BE2C (cell line): ENCODE data around the gene ATP9B.

Experiments used
- DNase-seq: peaks from one replicate; pipeline ENCODE4 v3.0.0-alpha.2; 2020
- H3K27me3 ChIP-seq: fragments of 250-450 bp; sonication (Bioruptor Pico); 2 replicates; pipeline ENCODE4 v1.5.1; 2020; ENCODE audit warnings: mild to moderate bottlenecking
- H3K36me3 ChIP-seq: fragments of 250-450 bp; sonication (Bioruptor Pico); 2 replicates; pipeline ENCODE4 v1.5.1; 2020; ENCODE audit warnings: mild to moderate bottlenecking
- H3K4me1 ChIP-seq: fragments of 250-450 bp; sonication (Bioruptor Pico); 2 replicates; pipeline ENCODE4 v1.5.1; 2020
- H3K4me3 ChIP-seq: 2 replicates; pipeline ENCODE4 v1.5.1; 2011; ENCODE audit warnings: low read depth, low read length
- H3K9me3 ChIP-seq: fragments of 250-450 bp; sonication (Bioruptor Pico); 2 replicates; pipeline ENCODE4 v1.5.1; 2020
- TF ChIP-seq, protein P1 (sequence below): IDR thresholded peaks from 2 replicates; pipeline ENCODE4 v1.5.1; 2012; ENCODE audit warnings: mild to moderate bottlenecking, low read depth, low read length

ATP9B gene

GRCh38 chr18:79191418-79191817 is 122.2 kb downstream of the ATP9B start:
- Histone ChIP-seq H3K9me3 (no peaks in the 10 kb centered on the region), H3K4me3 (no peak overlapping the region), H3K4me1 (no peaks in the 10 kb centered on the region), H3K27me3 (no peaks in the 10 kb centered on the region), H3K36me3 (no peaks in the 10 kb centered on the region)
- TF ChIP-seq, protein P1, sequence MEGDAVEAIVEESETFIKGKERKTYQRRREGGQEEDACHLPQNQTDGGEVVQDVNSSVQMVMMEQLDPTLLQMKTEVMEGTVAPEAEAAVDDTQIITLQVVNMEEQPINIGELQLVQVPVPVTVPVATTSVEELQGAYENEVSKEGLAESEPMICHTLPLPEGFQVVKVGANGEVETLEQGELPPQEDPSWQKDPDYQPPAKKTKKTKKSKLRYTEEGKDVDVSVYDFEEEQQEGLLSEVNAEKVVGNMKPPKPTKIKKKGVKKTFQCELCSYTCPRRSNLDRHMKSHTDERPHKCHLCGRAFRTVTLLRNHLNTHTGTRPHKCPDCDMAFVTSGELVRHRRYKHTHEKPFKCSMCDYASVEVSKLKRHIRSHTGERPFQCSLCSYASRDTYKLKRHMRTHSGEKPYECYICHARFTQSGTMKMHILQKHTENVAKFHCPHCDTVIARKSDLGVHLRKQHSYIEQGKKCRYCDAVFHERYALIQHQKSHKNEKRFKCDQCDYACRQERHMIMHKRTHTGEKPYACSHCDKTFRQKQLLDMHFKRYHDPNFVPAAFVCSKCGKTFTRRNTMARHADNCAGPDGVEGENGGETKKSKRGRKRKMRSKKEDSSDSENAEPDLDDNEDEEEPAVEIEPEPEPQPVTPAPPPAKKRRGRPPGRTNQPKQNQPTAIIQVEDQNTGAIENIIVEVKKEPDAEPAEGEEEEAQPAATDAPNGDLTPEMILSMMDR = no peak
- no peak for DNase-seq

- Histone ChIP-seq H3K9me3 (no peaks in the 10 kb centered on the region), H3K36me3 (no peaks in the 10 kb centered on the region), H3K27me3 (no peaks in the 10 kb centered on the region), H3K4me3 (no peak overlapping the region), H3K4me1 (no peaks in the 10 kb centered on the region)
- TF ChIP-seq, protein P1 = no peak
- no peak for DNase-seq
Measured at GRCh38 chr18:79191956-79192355, 122.8 kb downstream of the ATP9B start.

- H3K27me3 ChIP-seq = no peaks in the 10 kb centered on the region
- H3K4me1 ChIP-seq = no peaks in the 10 kb centered on the region
- DNase-seq = no peak
- no peaks in the 10 kb centered on the region for H3K9me3 ChIP-seq
- TF ChIP-seq, protein P1 = no peak
- no peaks in the 10 kb centered on the region for H3K36me3 ChIP-seq
- H3K4me3 ChIP-seq = no peak overlapping the region
Measured at GRCh38 chr18:79193826-79194225, 124.6 kb downstream of the ATP9B start.

DNA sequence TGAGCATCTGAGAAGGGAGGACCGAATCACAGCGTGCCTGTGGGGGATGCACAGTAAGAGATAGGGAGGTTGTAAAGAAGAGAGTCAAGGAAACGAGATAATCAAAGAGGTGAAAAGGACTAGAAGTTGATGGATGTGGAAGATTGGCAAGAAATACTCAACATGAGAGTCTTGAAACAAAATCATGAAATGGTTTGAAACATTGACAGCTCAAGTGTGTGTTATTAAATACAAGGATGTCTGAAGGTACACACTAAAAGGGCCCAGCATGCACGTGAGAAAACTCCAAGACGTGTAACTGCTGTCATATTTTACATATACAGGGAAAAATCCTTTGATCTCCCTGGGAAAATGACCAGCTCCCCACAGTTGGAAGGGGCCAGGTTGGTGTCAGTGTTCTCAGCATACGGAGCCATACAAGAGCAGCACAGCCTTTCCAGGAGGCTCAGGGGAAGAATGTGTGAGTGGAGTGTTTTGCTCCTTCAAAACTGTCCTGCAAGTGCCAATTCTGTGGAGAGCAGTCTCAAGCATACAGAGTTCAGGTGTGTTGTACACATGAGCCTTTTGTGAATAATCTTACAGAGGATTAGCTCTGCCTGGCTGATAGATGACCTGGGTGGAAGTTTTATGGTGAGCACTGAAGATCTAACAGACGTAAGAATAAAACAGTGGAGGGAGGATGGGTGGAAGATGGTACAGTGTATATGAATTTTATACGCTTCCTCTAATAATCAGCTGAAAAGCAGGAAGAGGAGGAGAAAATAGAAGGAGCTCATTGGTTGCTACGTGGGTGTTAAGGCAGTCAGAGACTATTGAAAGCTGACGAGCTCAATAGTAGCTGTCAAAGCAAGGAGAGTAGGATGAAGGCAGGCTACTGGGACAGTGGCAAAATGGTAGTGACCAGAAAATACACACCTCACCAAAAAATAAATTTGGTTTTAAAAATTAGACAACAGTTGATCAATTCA is 126.8 kb downstream of the ATP9B start:
- no peak for DNase-seq
- TF ChIP-seq, protein P1 = no peak

DNA sequence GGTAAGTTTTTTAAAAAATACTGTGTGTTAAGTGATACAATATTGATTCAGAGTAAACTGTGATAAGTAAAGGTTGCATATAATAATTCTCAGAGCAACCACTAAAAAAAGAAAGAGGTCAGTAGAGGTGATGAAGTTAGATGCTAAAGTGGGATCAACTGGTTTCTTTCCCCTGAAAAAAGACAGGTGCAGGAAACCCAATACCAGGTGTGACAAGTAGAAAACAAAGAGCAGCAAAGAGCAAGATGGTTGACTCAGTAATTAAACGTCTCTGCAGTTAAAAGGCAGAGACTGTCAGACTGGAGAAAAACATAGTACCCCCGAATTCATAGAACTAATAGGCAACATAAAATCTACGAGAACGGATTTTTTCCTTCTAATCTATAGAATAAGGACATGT is 128.3 kb downstream of the ATP9B start:
- Histone ChIP-seq H3K27me3 (no peaks in the 10 kb centered on the region), H3K4me3 (no peak overlapping the region), H3K4me1 (no peaks in the 10 kb centered on the region), H3K9me3 (no peaks in the 10 kb centered on the region), H3K36me3 (no peaks in the 10 kb centered on the region)
- TF ChIP-seq, protein P1 = no peak
- no peak for DNase-seq

More for the DNA sequence above, 126.8 kb downstream of the ATP9B start:
- no peaks in the 10 kb centered on the region for H3K9me3 ChIP-seq
- H3K4me3 ChIP-seq = no peak overlapping the region
- H3K4me1 ChIP-seq = no peaks in the 10 kb centered on the region
- no peaks in the 10 kb centered on the region for H3K27me3 ChIP-seq
- H3K36me3 ChIP-seq = no peaks in the 10 kb centered on the region

DNA sequence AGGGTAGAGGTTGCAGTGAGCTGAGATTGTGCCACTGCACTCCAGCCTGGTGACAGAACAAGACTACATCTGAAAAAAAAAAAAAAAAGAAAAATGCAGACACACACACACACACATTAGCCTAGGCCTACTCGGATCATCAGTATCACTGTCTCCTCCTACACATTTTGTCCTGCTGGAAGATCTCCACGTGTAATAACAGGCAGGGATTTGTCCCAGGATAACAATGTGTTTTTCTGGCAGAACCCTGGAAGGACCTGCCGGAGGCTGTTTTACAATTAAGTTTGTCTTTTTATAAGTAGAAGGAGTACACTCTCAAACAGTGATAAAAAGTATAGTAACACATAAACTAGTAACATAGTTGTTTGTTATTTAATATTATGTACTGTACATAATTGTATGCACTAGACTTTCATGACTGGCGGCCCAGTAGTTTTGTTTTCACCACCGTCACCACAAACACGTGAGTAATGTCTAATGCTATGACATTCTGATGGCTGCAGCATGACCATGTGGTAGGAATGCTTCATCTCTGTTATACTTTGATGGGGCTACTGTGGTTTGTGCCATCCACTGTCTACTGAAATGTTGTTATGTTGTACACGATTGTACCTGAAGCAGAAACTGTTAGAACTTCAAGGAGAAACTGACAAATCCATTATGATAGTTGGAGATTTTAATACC is 130.6 kb downstream of the ATP9B start:
- TF ChIP-seq, protein P1 = no peak
- no peaks in the 10 kb centered on the region for H3K36me3 ChIP-seq
- DNase-seq = no peak
- H3K4me1 ChIP-seq = no peaks in the 10 kb centered on the region
- no peaks in the 10 kb centered on the region for H3K9me3 ChIP-seq
- no peaks in the 10 kb centered on the region for H3K27me3 ChIP-seq
- H3K4me3 ChIP-seq = no peak overlapping the region
